GM18868 (cell line): ENCODE measurements around the gene FBN1.

Experiments
- ATAC-seq: cut with Tn5 transposase; IDR thresholded peaks from one replicate; pipeline ENCODE4 v1.9.1; 2021; ENCODE audit warnings: mild to moderate bottlenecking, moderate library complexity; ENCODE audit not compliant: unreplicated experiment

Gene FBN1

DNA sequence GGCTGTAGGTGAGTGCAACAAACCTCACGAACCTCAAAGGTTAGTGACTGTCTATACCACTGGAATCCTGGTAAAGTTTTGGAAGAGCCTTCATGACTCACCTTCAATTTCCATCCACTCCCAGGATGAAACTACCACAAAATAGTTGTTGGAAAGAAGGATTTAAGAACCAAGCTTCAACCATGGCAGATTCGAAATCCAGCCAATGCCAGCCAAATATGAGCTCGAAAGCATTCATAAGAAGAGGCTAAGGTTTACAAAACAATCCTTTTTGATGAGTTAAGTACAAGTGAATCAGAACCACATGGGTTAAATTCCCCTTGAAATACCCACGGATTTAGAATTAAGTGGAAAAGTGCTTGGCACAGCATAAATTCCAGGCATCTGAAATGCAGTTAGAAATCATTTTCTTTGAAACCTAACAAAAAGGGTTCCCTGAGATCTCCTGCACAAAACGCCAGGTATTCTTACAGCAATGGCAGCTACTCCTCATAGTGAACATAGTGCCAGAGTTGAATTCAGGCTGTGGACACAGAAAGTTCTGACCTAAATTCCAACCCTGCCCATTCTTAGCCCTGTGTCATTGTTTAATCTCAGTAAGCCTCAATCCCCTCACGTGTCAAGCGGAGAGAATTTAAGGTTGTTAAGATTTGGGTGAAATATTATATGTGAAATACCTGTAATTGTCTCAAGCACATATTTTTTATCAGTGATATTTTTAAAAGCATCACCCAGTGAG lies 89.2 kb downstream of the FBN1 start:
- no peak for ATAC-seq

GRCh38 chr15:48555241-48555881 lies 90.1 kb downstream of the FBN1 start:
- ATAC-seq = no peak

- ATAC-seq = no peak
Measured at GRCh38 chr15:48554112-48554511, 91.4 kb downstream of the FBN1 start.

DNA sequence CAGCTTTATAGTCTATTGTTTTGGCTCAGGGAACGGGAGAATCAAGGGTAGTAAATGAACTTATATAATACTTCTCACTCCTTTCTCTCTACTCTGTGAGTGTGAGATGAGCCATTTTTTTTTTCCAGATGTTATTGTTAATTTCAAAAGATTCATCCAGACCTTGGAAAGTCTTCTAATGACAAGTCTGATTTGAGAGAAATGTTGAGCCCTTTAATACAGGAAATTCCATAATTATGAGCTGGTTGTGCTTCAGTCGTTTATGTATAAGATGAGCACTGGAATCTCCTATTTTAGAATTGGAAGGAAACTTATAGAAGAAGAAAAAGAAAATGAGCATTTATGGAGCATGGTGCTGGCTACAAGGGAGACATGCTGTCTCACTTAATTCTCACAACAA lies 92.0 kb downstream of the FBN1 start:
- ATAC-seq = no peak

GRCh38 chr15:48550822-48551525 lies 94.5 kb downstream of the FBN1 start:
- ATAC-seq = no peak

- ATAC-seq = no peak
Measured at GRCh38 chr15:48548455-48548854, 97.1 kb downstream of the FBN1 start.

DNA sequence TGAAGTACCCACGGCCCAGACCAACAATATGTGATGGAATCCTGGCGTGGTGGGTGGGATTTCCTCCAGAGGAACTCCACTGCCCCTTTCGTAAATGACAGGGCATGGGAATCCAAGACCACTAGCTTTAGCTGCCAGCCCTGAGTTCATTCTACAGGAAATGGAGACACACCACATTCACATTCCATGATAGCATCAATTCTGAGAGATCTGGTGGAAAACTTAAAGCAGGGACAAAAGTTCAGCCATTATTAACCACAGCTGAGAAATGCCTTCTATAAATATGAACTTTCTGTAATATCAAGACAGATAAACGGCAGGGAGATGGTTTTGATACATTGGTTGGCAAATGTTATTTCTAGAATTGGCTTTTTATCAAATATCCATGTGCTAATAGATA lies 98.2 kb downstream of the FBN1 start:
- ATAC-seq = no peak

GRCh38 chr15:48546296-48546695 lies 99.2 kb downstream of the FBN1 start:
- ATAC-seq = no peak

DNA sequence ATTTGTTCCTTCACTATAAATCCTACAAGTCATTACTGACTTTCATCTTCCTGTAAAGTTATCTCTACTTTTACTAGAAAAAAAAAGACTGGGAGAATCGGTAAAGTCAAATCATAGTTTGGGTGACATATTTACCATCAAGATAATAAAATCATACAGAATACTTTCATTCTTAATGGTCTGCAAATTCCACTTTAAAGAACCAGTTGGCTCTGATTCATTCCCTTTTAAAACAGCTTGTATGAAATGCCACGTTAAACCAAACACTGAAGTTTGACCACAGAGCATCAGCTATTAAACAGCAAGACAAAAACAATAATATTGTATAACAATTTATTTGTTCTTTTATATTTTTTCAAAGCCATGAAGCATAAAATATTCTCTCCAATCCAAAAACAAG lies 100.7 kb downstream of the FBN1 start:
- no peak for ATAC-seq

- ATAC-seq = peak; percentile 97
Measured at GRCh38 chr15:48541341-48542278, 103.9 kb downstream of the FBN1 start.

DNA sequence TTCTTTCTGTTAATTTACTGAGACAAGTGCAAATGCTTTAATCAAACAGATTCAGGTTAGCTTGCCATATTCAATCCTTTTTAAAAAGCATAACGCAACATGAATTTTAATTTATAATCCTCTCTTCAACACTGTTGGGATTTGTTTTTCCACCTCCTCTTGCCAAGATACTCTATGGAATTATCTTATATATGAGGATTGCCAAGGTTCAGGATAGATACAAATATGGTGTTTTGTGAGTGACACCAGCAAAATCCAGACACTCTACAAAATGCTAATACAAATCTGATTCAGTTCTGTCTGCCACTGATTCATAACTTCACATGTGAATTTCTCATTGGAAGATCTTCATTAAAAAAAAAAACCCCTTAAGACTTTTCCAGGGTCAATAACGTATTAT lies 104.8 kb downstream of the FBN1 start:
- no peak for ATAC-seq

- no peak for ATAC-seq
Measured at GRCh38 chr15:48538941-48539340, 106.6 kb downstream of the FBN1 start.

DNA sequence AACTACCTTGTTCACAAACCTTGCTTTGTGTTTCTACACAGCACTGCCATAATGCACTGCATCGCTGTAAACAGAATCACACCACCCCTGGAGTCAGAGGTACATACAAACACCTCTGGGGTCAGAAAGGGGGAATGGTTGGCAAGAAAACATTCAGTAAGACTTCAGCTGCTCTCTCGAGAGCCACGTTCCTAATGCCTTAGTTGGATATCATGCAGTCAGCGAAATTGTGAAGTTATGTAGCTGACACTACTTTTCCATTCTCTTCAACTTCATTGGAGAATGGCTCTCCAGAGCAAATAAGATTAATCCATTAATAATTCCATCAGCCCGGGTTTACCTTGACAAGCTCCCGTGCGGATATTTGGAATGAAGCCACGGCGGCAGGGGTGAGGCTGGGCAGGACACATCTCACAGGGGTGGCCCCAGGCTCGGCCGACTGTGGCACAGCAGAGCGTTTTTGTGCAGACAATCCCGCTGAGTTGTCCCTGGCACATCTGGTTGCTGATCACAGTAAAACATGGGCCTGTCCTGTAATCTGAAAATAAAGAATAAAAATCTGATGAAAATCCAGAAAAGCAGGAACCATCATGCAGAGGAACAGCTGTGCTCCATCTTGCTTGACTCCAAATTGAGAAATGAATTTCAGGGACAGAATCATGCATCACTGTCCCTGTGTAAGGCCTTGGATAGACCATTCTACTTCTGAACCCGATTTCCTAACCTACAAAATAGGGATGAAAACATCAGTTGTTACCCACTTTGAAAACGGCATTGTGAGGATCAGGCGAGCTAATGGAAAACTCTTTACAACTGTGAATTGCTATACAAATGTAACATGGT lies 108.0 kb downstream of the FBN1 start:
- ATAC-seq = no peak

- no peak for ATAC-seq
Measured at GRCh38 chr15:48536681-48537091, 108.8 kb downstream of the FBN1 start.

GRCh38 chr15:48533982-48534381 lies 111.5 kb downstream of the FBN1 start:
- no peak for ATAC-seq

GRCh38 chr15:48532946-48533345 lies 112.6 kb downstream of the FBN1 start:
- ATAC-seq = no peak

GRCh38 chr15:48530528-48530927 lies 115.0 kb downstream of the FBN1 start:
- ATAC-seq = no peak

DNA sequence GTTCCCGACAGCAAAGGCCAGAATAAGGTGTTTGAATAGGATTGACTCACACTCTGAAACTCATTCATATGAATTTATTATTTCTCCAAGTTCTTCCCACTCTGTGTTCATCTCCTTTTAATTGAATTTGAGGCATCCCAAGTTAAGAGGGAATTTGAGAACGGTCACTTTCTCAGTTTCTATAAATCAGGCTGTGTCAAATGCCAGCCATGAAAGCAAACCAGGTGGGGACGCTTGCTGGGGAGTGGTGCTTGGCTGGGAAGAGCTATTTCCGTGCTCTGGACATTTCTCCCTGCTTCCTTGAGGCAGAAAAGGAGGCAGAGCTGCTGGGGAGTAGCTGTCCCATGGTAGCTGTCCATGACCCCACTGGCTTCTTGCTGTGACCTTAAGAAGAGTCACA lies 116.6 kb downstream of the FBN1 start:
- ATAC-seq = no peak

DNA sequence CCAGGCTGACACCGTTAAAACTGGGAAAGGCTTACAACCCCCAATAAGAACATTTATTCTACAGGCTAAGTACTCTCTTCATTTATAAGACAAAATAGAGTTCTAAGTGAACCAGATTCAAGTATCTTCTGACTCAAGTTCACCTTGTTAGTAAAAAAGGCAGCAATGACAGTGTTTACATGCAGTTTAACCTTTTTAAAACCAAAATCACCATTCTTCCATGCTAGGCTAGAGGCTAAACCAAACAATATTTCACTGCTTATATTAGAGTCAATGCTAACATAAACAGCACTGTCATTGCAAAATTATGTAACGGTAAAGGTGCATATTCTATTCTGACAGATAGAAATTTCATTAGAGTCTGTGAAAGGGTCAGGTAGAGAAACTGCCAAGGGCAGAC lies 118.0 kb downstream of the FBN1 start:
- no peak for ATAC-seq

- no peak for ATAC-seq
Measured at GRCh38 chr15:48522911-48523310, 122.6 kb downstream of the FBN1 start.
